Measurements from ENCODE around the gene CDC45. TPM values are rescaled to one million over a fixed set of nuclear protein-coding genes. Genes with fewer than 3 reads are reported as not detected.

The CDC45 gene, protein sequence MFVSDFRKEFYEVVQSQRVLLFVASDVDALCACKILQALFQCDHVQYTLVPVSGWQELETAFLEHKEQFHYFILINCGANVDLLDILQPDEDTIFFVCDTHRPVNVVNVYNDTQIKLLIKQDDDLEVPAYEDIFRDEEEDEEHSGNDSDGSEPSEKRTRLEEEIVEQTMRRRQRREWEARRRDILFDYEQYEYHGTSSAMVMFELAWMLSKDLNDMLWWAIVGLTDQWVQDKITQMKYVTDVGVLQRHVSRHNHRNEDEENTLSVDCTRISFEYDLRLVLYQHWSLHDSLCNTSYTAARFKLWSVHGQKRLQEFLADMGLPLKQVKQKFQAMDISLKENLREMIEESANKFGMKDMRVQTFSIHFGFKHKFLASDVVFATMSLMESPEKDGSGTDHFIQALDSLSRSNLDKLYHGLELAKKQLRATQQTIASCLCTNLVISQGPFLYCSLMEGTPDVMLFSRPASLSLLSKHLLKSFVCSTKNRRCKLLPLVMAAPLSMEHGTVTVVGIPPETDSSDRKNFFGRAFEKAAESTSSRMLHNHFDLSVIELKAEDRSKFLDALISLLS
- total RNA-seq (2022; extraction: Qiagen RNA extraction) = 22.7 to 29.4 TPM (median 24.5 TPM) in 5 replicates

DNA sequence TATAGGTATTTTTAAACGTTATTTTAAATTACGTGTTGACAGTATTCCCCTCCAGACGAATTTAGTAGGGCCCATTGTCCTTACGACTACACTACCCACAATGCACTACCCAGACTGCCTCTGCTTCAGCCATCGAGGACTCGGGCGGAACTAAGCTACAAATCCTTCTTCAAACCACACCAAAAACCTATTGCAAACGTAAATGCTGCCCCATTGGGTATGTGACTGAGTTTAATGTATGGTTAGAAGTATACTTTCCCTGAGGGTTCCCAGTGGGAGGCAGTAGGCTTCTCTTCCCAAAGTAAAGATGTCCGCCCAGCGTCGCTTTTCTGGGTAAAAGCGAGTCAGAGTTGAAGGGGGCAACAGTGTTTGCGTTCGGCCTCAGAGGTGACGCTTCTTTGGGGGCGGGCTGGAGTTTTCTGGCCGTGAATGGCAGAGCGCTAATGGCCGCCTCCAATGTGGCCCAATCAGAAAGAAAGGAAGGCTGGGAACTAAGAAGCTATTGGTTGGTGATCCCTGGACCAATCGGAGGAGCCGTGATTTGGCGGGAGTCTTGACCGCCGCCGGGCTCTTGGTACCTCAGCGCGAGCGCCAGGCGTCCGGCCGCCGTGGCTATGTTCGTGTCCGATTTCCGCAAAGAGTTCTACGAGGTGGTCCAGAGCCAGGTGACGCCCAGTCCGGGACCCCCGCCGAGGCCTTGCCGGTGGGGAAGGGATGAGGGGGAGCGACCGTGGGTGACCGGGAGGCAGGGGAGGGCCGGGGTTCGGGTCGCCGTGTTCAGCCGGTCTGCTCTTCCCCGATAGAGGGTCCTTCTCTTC lies at the start of gene CDC45:
Gene CDC45, plus strand, starts transcription at position 566 of the 818 bp plus-strand sequence. Its CDS starts 49 bp downstream, at position 615.

DNA sequence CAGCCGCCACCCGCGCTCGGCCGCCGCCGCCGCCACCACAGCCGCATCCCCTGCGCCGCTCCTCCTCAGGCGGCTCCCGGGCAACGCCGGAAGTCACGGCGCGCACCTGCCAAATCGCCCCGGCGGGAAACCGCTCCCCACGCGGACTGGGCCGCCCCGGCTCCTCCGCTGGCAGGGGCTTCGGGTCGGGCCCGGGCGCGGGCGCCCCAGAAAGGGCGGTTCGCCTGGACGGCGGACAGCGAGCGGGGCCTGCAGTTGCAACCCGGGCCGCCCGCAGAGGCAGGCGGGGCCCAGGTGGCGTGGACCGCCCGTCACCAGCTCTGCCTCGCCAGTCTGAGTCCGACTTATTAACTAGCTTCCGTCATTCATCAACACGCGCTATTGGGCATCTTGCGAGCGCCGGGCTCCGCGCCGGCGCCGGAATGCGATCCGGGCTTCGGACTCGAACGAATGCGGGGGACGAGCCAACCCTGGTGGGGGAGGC lies 48.0 kb upstream of the CDC45 start, which contains the start of gene HIRA:
Gene HIRA, minus strand, starts transcription at position 85 of the 484 bp plus-strand sequence. CDS start 257 bp downstream, outside the sequence.

DNA sequence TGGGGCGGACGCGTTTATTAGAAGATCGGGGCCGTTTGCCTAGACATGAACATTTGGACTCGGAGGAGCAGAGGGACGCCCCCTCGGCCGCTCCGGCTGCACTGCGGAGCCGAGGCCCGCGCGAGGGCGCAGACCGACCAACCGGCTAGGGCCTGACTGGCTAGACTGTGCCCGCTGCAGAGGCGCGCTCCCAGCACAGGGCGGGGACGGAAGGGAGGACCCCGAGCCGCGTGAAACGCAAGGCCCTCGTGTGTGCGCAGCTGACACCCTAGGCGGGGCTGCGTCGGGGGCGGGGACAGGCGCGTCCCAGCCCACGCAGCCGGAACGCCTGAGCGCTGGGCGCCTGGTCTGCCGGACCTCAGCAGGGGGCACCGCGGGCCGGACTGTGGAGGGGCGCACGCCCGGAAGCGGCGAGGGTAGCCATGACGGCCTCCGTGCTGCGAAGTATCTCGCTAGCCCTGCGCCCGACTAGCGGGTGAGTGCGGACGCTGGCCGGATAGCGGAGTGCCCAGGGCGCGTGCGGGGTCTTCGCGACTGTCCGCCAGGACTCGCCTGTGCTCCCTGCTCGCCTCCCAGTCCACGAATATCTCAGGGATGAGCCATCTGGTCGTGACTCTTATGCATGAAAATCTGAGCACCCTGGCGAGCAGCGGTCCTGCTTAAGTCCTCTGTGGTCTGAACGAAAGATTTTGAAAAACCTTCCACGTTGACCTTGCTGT lies 47.4 kb upstream of the CDC45 start, which contains the start of gene MRPL40:
Gene MRPL40, plus strand, starts transcription at position 413 of the 719 bp plus-strand sequence. Its CDS starts 10 bp downstream, at position 423.

DNA sequence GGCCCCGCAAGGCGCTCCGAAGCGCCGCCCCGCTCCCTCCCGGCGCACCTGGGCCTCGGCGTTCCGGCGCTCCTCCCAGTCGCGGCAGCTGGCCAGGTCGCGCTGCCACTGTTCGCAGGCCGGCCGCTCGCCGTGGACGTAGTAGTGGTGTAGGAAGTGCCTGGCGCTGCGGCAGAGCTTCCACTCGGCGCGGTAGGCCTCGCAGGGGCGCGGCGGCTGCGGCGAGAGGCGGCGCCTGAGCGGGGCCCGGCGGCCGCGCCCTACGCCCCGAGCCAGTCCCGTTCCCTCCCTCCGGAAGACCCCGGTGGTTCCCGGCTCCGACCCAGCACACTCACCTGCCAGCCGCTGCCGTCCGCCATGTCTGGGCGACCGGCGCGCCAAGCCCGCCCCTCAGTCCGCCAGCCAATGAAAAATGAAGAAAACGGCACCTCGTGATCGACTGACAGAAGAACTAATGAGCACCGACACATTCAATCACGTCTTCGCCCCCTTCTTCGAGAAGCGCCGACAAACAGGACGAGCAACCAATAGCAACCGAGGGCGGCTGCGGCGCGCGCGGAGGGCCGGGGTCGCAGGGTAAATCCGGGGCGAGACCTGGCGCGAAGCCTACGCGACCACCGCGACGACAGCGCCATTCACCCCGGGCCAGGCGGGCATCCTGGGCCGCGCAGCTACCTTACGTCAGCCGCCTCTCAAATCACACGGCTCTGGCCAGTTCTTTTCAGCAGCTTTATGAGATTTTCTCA lies 32.2 kb upstream of the CDC45 start, which contains the start of gene C22orf39:
Gene C22orf39, minus strand, starts transcription at position 382 of the 746 bp plus-strand sequence. Its CDS starts 23 bp downstream, at position 359.

DNA sequence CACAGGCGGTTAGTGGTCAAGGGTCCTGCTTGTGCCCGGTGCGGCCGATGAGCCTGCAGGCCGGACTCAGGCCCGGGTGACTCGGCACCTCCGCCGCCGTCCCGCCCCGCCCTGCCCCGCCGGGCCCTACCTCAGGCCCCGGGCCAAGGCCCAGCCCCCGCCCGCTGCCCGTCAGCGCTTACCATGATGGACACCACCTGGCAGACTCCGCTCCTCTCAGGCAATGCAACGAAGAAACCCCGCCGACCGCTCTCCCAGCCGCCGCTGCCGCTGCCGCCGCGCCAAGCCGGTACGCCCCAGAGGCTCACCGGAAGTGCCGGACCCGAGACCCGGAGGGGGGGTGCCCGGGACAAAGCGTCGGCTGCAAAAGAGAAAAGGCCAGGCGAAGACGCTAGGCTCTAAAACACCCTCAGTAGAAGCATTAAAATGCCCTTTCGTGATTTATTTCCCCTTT lies 792 bp upstream of the CDC45 start, which contains the start of gene UFD1:
Gene UFD1, minus strand, starts transcription at position 293 of the 454 bp plus-strand sequence. Its CDS starts 108 bp downstream, at position 185.

DNA sequence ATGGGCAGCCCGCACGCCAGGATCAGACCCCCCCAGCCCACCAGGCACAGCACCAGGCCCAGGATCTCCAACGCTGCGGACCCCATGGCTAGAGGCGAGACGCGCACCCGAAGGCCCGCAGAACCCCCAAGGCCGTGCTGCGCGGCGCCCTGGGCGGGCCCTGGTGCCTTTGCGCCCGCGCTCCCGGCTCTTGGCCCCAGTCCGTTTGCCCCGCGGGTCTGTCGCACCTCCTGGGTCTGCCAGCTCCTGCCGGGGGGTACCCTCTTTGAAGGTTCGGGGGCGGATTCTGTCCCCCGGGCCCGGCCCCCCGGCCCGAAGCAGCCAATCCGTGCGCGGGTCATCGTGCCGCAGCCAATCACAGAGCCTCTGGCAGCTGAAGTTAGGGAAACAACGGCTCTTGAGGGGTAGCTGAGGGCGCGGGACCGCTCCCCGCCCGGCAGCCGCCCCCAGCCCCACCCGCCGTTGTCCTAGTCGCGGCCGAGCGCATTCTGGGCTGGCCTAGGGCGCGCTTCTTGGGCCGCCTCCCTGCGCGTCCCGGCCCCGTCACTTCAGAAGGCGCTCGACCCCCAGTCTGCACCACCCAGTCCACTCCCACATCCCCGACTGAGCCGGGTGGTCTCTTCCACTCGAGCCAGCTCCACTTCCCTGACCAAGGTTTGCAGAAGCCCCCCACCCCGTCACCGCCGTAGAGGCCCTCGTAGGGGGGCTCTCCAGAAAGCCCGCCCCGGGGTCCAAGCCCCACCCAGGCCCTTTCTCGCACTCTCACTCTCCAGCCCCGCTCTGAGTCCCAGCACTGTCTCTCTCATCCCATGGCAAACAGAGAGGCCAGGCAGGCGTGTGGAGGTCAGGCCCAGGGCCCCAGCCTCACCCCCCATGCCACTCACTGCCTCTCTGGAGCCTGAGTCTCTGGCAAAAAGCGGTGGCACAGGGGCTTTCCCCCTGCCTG lies 44.7 kb downstream of the CDC45 start, which contains the start of gene CLDN5:
Gene CLDN5, minus strand, starts transcription at position 241 of the 946 bp plus-strand sequence. Its CDS starts 155 bp downstream, at position 86.

Other genes starting within 250 kb of the CDC45 start
- 3.8 to 5.1 TPM (median 4.7 TPM) in 5 replicates for gene CLTCL1, start 188.2 kb upstream of the CDC45 start, total RNA-seq (2022; extraction: Qiagen RNA extraction)
- 22.3 to 23.7 TPM (median 23.2 TPM) in 5 replicates for gene HIRA, start 48.2 kb upstream of the CDC45 start, total RNA-seq (2022; extraction: Qiagen RNA extraction)
- gene MRPL40, start 47.4 kb upstream of the CDC45 start, total RNA-seq (2022; extraction: Qiagen RNA extraction) = 36.5 to 55.1 TPM (median 48.0 TPM) in 5 replicates
- gene C22orf39, start 32.2 kb upstream of the CDC45 start, total RNA-seq (2022; extraction: Qiagen RNA extraction) = 11.9 to 15.2 TPM (median 14.5 TPM) in 5 replicates
- gene UFD1, start 727 bp upstream of the CDC45 start, total RNA-seq (2022; extraction: Qiagen RNA extraction) = 94.4 to 105 TPM (median 95.8 TPM) in 5 replicates
- gene CLDN5, start 44.5 kb downstream of the CDC45 start, total RNA-seq (2022; extraction: Qiagen RNA extraction) = not detected in 5 replicates
- gene SEPTIN5, start 234.6 kb downstream of the CDC45 start, total RNA-seq (2022; extraction: Qiagen RNA extraction) = 8.3 to 11.2 TPM (median 10.4 TPM) in 5 replicates
- 0.64 to 2.1 TPM (median 1.7 TPM) in 5 replicates for gene GP1BB, start 243.6 kb downstream of the CDC45 start, total RNA-seq (2022; extraction: Qiagen RNA extraction)